ENCODE measurements around the gene PLEKHM3. TPM values are rescaled to one million over a fixed set of nuclear protein-coding genes. Genes with fewer than 3 reads are reported as not detected.

The PLEKHM3 gene
- polyA plus RNA-seq, 4 donors: 0.89 to 12.1 (median 2.1) TPM

GRCh38 chr2:208040199-208041171 is 15.2 kb upstream of the PLEKHM3 start:
- H3K27me3 ChIP-seq (ENCODE audit: control insufficient read depth in 3 of 3, insufficient read depth in 3 of 3, low read length in 3 of 3): no peaks in the 10 kb centered on the region
- DNase-seq (peak; percentile 56 to 62), FAIRE-seq (no peak)
- H3K9me3 ChIP-seq (ENCODE audit: control insufficient read depth in 2 of 2, insufficient read depth in 1 of 2, low read depth in 1 of 2, low read length in 1 of 2): no peaks in the 10 kb centered on the region
- no peaks in the 10 kb centered on the region for H3K36me3 ChIP-seq (ENCODE audit: control insufficient read depth in 3 of 3, insufficient read depth in 2 of 3, low read depth in 1 of 3, low read length in 3 of 3)
- 34 to 46% (median 44%) methylated on average over 8 of the region's 8 CpGs for WGBS, 3 donors
- no peaks in the 10 kb centered on the region for H3K4me1 ChIP-seq (ENCODE audit: control insufficient read depth in 3 of 3, insufficient read depth in 2 of 3, low read depth in 1 of 3, low read length in 2 of 3)
- H3K4me3 ChIP-seq (ENCODE audit: low read depth in 1 of 3, low read length in 3 of 3): no peak overlapping the region
- H3K27ac ChIP-seq (ENCODE audit: low read depth in 1 of 3, low read length in 2 of 3): no peak overlapping the region

- Histone ChIP-seq H3K9me3 (ENCODE audit: control insufficient read depth in 2 of 2, insufficient read depth in 1 of 2, low read depth in 1 of 2, low read length in 1 of 2) (peaks cover 0 to 3% of the 10 kb centered on the region in 2 donors), H3K27ac (ENCODE audit: low read depth in 1 of 3, low read length in 2 of 3) (no peak overlapping the region), H3K27me3 (ENCODE audit: control insufficient read depth in 3 of 3, insufficient read depth in 3 of 3, low read length in 3 of 3) (no peaks in the 10 kb centered on the region), H3K4me1 (ENCODE audit: control insufficient read depth in 3 of 3, insufficient read depth in 2 of 3, low read depth in 1 of 3, low read length in 2 of 3) (no peaks in the 10 kb centered on the region), H3K4me3 (ENCODE audit: low read depth in 1 of 3, low read length in 3 of 3) (no peak overlapping the region), H3K36me3 (ENCODE audit: control insufficient read depth in 3 of 3, insufficient read depth in 2 of 3, low read depth in 1 of 3, low read length in 3 of 3) (no peaks in the 10 kb centered on the region)
- DNase-seq (no peak), FAIRE-seq (no peak)
- 83 to 90% (median 86%) methylated on average over 12 of the region's 12 CpGs for WGBS, 3 donors
Measured at GRCh38 chr2:208039376-208040110, 14.2 kb upstream of the PLEKHM3 start.

- 74 to 77% (median 76%) methylated on average over 4 of the region's 4 CpGs for WGBS, 3 donors
- no peak for FAIRE-seq
- no peak for DNase-seq
- Histone ChIP-seq H3K36me3 (ENCODE audit: control insufficient read depth in 3 of 3, insufficient read depth in 2 of 3, low read depth in 1 of 3, low read length in 3 of 3) (no peaks in the 10 kb centered on the region), H3K4me3 (ENCODE audit: low read depth in 1 of 3, low read length in 3 of 3) (no peak overlapping the region), H3K4me1 (ENCODE audit: control insufficient read depth in 3 of 3, insufficient read depth in 2 of 3, low read depth in 1 of 3, low read length in 2 of 3) (peaks cover 0 to 5% (median 0%) of the 10 kb centered on the region in 3 donors), H3K9me3 (ENCODE audit: control insufficient read depth in 2 of 2, insufficient read depth in 1 of 2, low read depth in 1 of 2, low read length in 1 of 2) (peaks cover 0 to 8% of the 10 kb centered on the region in 2 donors), H3K27me3 (ENCODE audit: control insufficient read depth in 3 of 3, insufficient read depth in 3 of 3, low read length in 3 of 3) (no peaks in the 10 kb centered on the region), H3K27ac (ENCODE audit: low read depth in 1 of 3, low read length in 2 of 3) (no peak overlapping the region)
Measured at GRCh38 chr2:208037564-208038487, 12.5 kb upstream of the PLEKHM3 start.

GRCh38 chr2:208036357-208036756 is 11.0 kb upstream of the PLEKHM3 start:
- DNase-seq (no peak), FAIRE-seq (no peak)
- Histone ChIP-seq H3K27ac (ENCODE audit: low read depth in 1 of 3, low read length in 2 of 3) (no peak overlapping the region), H3K9me3 (ENCODE audit: control insufficient read depth in 2 of 2, insufficient read depth in 1 of 2, low read depth in 1 of 2, low read length in 1 of 2) (peaks cover 0 to 8% of the 10 kb centered on the region in 2 donors), H3K27me3 (ENCODE audit: control insufficient read depth in 3 of 3, insufficient read depth in 3 of 3, low read length in 3 of 3) (no peaks in the 10 kb centered on the region), H3K4me3 (ENCODE audit: low read depth in 1 of 3, low read length in 3 of 3) (no peak overlapping the region), H3K4me1 (ENCODE audit: control insufficient read depth in 3 of 3, insufficient read depth in 2 of 3, low read depth in 1 of 3, low read length in 2 of 3) (peaks cover 0 to 14% (median 0%) of the 10 kb centered on the region in 3 donors), H3K36me3 (ENCODE audit: control insufficient read depth in 3 of 3, insufficient read depth in 2 of 3, low read depth in 1 of 3, low read length in 3 of 3) (no peaks in the 10 kb centered on the region)
- WGBS, 3 donors: 51 to 77% (median 54%) methylated on average over 4 of the region's 4 CpGs

- DNase-seq (no peak), FAIRE-seq (no peak)
- no peak overlapping the region for H3K27ac ChIP-seq (ENCODE audit: low read depth in 1 of 3, low read length in 2 of 3)
- H3K36me3 ChIP-seq (ENCODE audit: control insufficient read depth in 3 of 3, insufficient read depth in 2 of 3, low read depth in 1 of 3, low read length in 3 of 3): no peaks in the 10 kb centered on the region
- no peak overlapping the region for H3K4me3 ChIP-seq (ENCODE audit: low read depth in 1 of 3, low read length in 3 of 3)
- H3K27me3 ChIP-seq (ENCODE audit: control insufficient read depth in 3 of 3, insufficient read depth in 3 of 3, low read length in 3 of 3): no peaks in the 10 kb centered on the region
- WGBS, 3 donors: 84 to 89% (median 86%) methylated on average over 4 of the region's 4 CpGs
- peaks cover 0 to 8% of the 10 kb centered on the region in 2 donors for H3K9me3 ChIP-seq (ENCODE audit: control insufficient read depth in 2 of 2, insufficient read depth in 1 of 2, low read depth in 1 of 2, low read length in 1 of 2)
- peaks cover 0 to 17% (median 0%) of the 10 kb centered on the region in 3 donors for H3K4me1 ChIP-seq (ENCODE audit: control insufficient read depth in 3 of 3, insufficient read depth in 2 of 3, low read depth in 1 of 3, low read length in 2 of 3)
Measured at GRCh38 chr2:208034503-208035140, 9.3 kb upstream of the PLEKHM3 start.

- 38 to 58% (median 38%) methylated on average over 4 of the region's 4 CpGs for WGBS, 3 donors
- peak overlapping the region in 1 of 3 donors; percentile 78 for H3K27ac ChIP-seq (ENCODE audit: low read depth in 1 of 3, low read length in 2 of 3)
- peak; percentile 82 to 83 for DNase-seq
- H3K27me3 ChIP-seq (ENCODE audit: control insufficient read depth in 3 of 3, insufficient read depth in 3 of 3, low read length in 3 of 3): no peaks in the 10 kb centered on the region
- peaks cover 0 to 17% (median 0%) of the 10 kb centered on the region in 3 donors for H3K4me1 ChIP-seq (ENCODE audit: control insufficient read depth in 3 of 3, insufficient read depth in 2 of 3, low read depth in 1 of 3, low read length in 2 of 3)
- H3K4me3 ChIP-seq (ENCODE audit: low read depth in 1 of 3, low read length in 3 of 3): no peak overlapping the region
- FAIRE-seq: no peak
- H3K9me3 ChIP-seq (ENCODE audit: control insufficient read depth in 2 of 2, insufficient read depth in 1 of 2, low read depth in 1 of 2, low read length in 1 of 2): peaks cover 0 to 8% of the 10 kb centered on the region in 2 donors
- H3K36me3 ChIP-seq (ENCODE audit: control insufficient read depth in 3 of 3, insufficient read depth in 2 of 3, low read depth in 1 of 3, low read length in 3 of 3): no peaks in the 10 kb centered on the region
Measured at GRCh38 chr2:208033701-208034502, 8.6 kb upstream of the PLEKHM3 start.

GRCh38 chr2:208031608-208032019 is 6.3 kb upstream of the PLEKHM3 start:
- DNase-seq: peak in 1 of 2 donors; percentile 79
- WGBS, 3 donors: 54 to 84% (median 64%) methylated on average over 7 of the region's 7 CpGs
- H3K4me1 ChIP-seq (ENCODE audit: control insufficient read depth in 3 of 3, insufficient read depth in 2 of 3, low read depth in 1 of 3, low read length in 2 of 3): peaks cover 0 to 17% (median 0%) of the 10 kb centered on the region in 3 donors
- FAIRE-seq: no peak
- H3K9me3 ChIP-seq (ENCODE audit: control insufficient read depth in 2 of 2, insufficient read depth in 1 of 2, low read depth in 1 of 2, low read length in 1 of 2): peaks cover 0 to 8% of the 10 kb centered on the region in 2 donors
- H3K27ac ChIP-seq (ENCODE audit: low read depth in 1 of 3, low read length in 2 of 3): peak overlapping the region in 1 of 3 donors; percentile 26
- H3K36me3 ChIP-seq (ENCODE audit: control insufficient read depth in 3 of 3, insufficient read depth in 2 of 3, low read depth in 1 of 3, low read length in 3 of 3): no peaks in the 10 kb centered on the region
- no peaks in the 10 kb centered on the region for H3K27me3 ChIP-seq (ENCODE audit: control insufficient read depth in 3 of 3, insufficient read depth in 3 of 3, low read length in 3 of 3)
- no peak overlapping the region for H3K4me3 ChIP-seq (ENCODE audit: low read depth in 1 of 3, low read length in 3 of 3)

Measured in small intestine (tissue), 7 donors.